Activated CD4-positive, alpha-beta T cell treated with anti-CD3 and anti-CD28 coated beads for 1 hour (primary cell): Measurements from ENCODE around the gene MTFP1.
"Not testable (repeated sequence)": the region's sequence is repeated elsewhere in the genome, so short reads cannot be mapped to it uniquely, and the experiment has no call there.

ENCODE experiments used
- DNase-seq: peaks from one replicate; pipeline ENCODE4 v3.0.0-alpha.2; 2020

Gene MTFP1, protein sequence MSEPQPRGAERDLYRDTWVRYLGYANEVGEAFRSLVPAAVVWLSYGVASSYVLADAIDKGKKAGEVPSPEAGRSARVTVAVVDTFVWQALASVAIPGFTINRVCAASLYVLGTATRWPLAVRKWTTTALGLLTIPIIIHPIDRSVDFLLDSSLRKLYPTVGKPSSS

DNA sequence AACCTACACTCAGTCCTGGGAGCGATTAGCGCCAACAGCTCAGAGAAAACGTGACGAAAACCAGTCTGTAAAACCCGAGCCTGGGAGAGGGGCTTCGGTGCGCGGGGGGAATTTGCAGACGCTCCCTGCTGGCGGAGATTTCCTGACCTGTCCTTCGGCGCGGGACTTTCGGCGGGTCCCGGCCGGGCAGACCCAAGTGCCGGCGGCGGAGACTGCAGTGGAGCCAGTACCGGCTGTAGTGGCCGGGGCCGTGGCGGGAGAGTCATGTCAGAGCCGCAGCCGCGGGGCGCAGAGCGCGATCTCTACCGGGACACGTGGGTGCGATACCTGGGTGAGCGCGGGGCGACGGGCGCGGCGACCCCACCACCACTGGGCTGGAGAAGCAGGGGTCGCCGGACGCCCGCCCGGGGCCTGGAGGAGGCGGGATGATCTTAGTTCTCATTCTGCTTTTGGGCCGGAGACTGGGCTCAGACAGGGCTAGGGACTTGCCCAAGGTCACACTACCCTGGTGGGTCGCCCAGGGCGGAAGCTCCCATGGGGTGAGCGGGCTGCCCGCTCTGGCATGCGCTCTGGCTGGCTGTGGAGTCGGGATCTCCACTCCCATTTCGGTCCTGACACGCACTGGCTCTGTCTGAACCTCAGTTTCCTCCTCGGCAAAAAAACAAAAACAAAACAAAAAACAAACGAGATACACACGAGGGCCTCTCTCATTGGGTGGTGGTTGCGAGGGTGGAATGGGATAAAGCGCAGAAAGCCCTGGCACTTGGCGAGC lies at the start of gene MTFP1:
TSS of gene MTFP1 (plus strand) at position 153 of the 772 bp plus-strand sequence. CDS start at position 265, 112 bp downstream.
- peak; percentile 24 for DNase-seq

DNA sequence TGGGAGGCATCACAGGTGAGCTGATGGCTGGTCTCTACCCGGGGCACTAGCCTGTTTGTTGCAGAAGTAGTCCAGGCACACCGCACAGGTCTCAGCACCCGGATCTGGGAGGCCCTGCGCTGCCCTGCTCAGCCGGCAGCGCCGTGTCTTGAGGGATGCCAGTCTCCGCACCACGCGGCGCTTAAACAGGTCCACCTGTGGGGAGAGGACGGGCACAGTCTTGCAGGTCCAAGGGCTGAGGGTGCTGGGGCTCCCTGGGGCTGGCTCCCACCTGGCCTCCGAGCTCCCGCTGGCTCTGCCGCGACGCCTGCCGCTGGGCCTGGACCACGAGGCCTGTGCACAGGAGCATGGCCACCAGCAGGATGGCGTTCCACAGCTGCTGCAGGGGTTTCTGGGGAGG lies 45.6 kb upstream of the MTFP1 start:
- DNase-seq: no peak

- DNase-seq: no peak
Measured at GRCh38 chr22:30381264-30381663, 44.3 kb upstream of the MTFP1 start.

- DNase-seq: no peak
Measured at GRCh38 chr22:30382340-30382739, 43.2 kb upstream of the MTFP1 start.

GRCh38 chr22:30383061-30383460 lies 42.5 kb upstream of the MTFP1 start:
- no peak for DNase-seq

DNA sequence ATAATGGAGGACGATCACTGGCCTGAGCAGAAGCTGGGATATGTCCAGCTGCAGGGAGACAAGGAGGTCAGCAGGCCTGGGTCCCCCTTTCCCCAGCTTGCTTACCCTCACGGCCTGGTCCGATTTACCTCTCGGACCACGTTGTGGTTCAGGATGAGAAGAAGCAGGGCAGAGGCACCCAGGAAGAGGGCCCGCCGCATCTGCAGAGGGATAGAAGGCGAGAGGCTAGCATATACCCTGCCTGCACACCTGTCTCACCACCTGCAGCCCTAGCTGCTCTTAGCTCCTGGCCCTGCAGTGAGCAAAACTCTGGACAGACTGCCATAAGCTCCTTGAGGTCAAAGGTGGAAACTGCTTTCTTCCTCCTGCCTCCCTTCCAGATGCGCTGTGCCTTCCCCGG lies 39.6 kb upstream of the MTFP1 start:
- DNase-seq: no peak

DNA sequence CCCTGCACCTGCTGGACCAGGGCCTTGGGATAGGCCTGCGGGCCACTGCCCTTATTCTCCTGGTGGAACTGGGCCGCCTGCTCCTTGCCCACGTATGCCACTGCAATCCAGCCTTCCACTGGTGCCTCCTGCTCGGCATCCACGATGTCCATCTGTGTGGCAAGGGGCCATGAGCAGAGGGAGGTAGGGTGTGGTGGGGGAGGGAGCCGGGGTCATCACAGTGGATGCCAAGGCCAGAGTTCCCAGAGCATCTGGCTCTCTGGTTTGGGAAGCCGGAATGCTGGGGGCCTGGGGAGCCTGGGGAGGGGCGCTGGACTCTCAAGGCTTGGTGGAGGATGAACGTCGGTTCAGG lies 39.0 kb upstream of the MTFP1 start:
- DNase-seq: no peak

GRCh38 chr22:30386960-30387827 lies 38.4 kb upstream of the MTFP1 start, which contains the start of gene RNF215:
RNF215 (minus strand) TSS chr22:30387411; CDS start chr22:30387313, 98 bp downstream.
- peak; percentile 69 for DNase-seq

GRCh38 chr22:30390974-30391691 lies 34.4 kb upstream of the MTFP1 start:
- peak; percentile 67 for DNase-seq

GRCh38 chr22:30392661-30393321 lies 32.8 kb upstream of the MTFP1 start:
- no peak for DNase-seq

DNA sequence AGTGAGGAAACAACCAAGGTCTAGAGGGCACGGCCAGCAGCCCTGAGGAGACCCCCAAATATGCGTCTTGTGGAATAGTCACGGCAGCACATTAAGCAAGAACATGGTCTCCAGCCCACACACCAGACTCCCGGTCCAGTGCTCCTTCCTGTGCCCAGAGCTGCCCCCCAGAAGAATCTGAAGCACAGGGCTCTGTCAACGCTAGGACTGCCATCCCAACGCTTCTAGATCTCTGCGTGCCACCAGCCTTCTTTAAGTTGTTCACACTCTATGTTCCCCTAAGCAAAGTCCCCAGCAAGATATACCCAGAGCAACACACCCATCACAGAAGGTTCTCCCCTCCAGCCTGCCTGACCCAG lies 32.3 kb upstream of the MTFP1 start:
- DNase-seq: no peak

GRCh38 chr22:30393885-30394284 lies 31.7 kb upstream of the MTFP1 start:
- no peak for DNase-seq

DNA sequence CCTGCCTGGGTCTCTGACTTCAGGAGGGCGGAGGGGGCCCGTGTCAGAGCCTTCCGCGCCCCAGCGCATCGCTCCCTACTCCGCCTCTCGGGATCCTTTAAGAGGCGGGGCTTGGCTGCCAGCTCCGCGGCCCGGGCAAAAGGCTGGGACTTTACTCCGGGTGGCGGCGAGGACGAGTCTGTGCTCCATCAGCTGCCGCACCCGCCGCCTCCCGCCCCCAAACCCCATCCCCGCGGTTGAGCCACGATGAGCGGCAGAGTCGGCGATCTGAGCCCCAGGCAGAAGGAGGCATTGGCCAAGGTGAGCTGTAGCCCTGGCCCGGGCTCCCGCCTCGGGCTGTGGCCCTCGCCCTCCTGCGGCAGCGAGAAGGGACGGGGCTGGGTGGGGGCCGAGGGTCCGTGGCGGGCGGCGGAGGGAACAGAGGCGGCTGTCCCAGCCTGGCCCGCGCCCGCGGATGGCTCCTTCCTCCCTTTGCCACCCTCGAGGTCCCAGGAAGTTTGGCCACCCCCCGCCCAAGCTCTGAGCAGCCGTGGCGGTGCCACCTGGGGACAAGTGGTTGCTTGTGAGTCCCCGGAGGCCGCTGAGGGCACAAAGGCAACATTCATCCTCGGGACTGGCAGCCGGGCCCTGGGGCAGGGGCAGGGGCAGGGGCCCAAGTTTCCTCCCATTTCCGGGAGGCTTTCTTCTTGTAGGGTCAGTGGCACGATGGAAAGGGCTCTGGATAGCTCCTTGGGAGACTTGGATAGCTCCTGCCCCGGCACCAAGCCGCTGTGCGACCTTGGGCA lies 28.5 kb upstream of the MTFP1 start, which contains the start of gene SEC14L2:
TSS of gene SEC14L2 (plus strand) at position 148 of the 785 bp plus-strand sequence. CDS start at position 247, 99 bp downstream.
- DNase-seq: peak; percentile 38

GRCh38 chr22:30397656-30398635 lies 27.6 kb upstream of the MTFP1 start:
- DNase-seq: no peak

DNA sequence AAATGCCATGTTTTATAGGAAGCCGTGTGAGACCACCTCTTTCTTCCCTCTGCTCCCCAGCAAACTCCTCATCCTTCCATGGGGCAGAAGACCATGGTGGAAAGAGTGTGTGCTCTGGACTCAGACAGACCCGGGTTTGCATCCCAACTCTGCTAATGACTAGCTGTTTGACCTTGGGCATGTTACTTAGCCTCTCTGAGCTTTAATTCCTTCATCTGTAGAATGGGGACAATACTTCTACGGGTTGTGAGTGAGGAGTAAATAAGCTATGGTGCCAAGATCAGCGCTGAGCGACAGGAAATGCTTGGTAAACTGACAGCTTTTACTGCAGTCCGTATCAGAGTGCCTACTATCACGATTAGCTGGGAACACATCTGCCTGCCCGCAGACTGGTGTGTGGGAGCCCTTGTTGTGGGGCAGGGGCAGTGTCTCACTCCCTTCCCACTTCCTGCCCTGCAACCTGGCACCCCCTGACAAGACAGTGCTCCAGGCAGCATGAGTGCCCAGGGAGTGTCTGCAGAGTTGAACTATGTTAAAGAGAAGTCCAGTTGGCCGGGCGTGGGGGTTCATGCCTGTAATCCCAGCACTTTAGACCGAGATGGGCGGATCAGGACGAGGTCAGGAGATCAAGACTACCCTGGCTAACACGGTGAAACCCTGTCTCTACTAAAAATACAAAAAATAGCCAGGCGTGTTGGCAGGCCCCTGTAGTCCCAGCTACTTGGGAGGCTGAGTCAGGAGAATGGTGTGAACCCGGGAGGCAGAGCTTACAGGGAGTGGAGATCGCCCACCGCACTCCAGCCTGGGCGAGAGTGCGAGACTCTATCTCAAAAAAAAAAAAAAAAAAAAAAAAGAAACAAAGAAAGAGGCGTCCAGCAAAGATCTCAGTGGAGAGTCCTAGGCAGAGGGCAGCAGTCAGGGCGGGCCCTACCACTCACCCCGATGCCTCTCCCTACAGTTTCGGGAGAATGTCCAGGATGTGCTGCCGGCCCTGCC lies 26.6 kb upstream of the MTFP1 start:
- no peak for DNase-seq

GRCh38 chr22:30399718-30400117 lies 25.9 kb upstream of the MTFP1 start:
- DNase-seq: no peak

DNA sequence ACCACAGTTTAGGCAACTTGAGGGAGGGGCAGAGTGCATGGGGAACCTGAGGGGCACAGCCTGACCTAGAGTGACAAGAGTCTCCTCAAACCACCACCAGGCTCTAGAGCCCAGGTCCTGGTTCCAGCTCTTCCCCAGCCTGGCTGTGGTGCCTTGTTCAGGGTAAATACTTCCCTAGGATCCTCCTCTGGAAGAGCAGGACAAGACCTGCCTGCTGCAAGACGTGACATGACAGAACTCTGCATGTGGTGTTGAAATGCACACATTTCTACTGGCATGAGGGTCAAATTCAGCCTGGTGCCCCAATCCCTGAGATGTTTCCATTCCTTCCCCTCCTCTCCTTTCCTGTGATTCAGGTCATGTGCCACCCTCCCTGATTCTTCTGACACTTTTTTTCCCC lies 25.4 kb upstream of the MTFP1 start:
- DNase-seq: no peak

GRCh38 chr22:30401024-30401423 lies 24.5 kb upstream of the MTFP1 start:
- DNase-seq: not testable (repeated sequence)
